ENCODE data around the gene STAMBP. TPM values are rescaled to one million over a fixed set of nuclear protein-coding genes. Genes with fewer than 3 reads are reported as not detected.
"Not testable (repeated sequence)": the region's sequence is repeated elsewhere in the genome, so short reads cannot be mapped to it uniquely, and the experiment has no call there.

STAMBP gene
- total and polyA plus RNA-seq, 2 of the 4 experiments (the other 2 are of a cell fraction): 29.7 to 38.7 TPM

DNA sequence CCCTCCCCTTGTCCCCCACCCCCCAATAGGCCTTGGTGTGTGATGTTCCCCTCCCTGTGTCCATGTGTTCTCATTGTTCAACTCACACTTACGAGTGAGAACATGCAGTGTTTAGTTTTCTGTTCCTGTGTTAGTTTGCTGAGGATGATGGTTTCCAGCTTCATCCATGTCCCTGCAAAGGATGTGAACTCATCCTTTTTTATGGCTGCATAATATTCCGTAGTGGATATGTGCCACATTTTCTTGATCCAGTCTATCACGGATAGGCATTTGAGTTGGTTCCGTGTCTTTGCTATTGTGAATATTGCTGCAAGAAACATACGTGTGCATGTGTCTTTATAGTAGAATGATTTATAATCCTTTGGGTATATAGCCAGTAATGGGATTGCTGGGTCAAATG lies 49.2 kb downstream of the STAMBP start:
- ATAC-seq (ENCODE audit: low read depth); H4K20me1 ChIP-seq (ENCODE audit: insufficient read depth, low read length); H3K9ac ChIP-seq (ENCODE audit: low read depth, low read length); H4K91ac ChIP-seq (ENCODE audit: insufficient read depth, low read depth, low read length); H4K5ac ChIP-seq (ENCODE audit: low read depth, low read length); CTCF ChIA-PET; BruUV-seq (replicated peaks); H3K56ac ChIP-seq (ENCODE audit: extremely low read depth, insufficient read depth, low read length); H3K4me3 ChIP-seq (ENCODE audit: insufficient read depth, low read depth, low read length); H3K18ac ChIP-seq (ENCODE audit: low read depth, low read length); H3K4ac ChIP-seq (ENCODE audit: low read depth, low read length); in situ Hi-C loops (cut with MboI; ENCODE audit: low sequenced_read_pairs); dilution Hi-C loops (cut with HindIII; ENCODE audit: low sequenced_read_pairs, unreplicated experiment); H2BK15ac ChIP-seq (ENCODE audit: low read depth, low read length); H2AFZ ChIP-seq (replicated peaks; ENCODE audit: low read length, poor library complexity); H3K27me3 ChIP-seq (ENCODE audit: control insufficient read depth, insufficient read depth, low read length); H3K23ac ChIP-seq (ENCODE audit: low read depth, low read length); H2AK9ac ChIP-seq (replicated peaks; ENCODE audit: low read depth, low read length, poor library complexity); H3K4me1 ChIP-seq (ENCODE audit: control insufficient read depth, insufficient read depth, low read length); H3K4me2 ChIP-seq (ENCODE audit: low read depth, low read length); H3K79me1 ChIP-seq (ENCODE audit: low read depth in 1 of 2, low read length in 2 of 2); H2BK120ac ChIP-seq (ENCODE audit: low read depth, low read length); POLR2A ChIA-PET (ENCODE audit: unreplicated experiment); H3K9me3 ChIP-seq (ENCODE audit: control insufficient read depth, insufficient read depth, low read length); H3K14ac ChIP-seq (replicated peaks; ENCODE audit: low read depth, low read length); H2BK20ac ChIP-seq (ENCODE audit: low read depth, low read length); H3K27ac ChIP-seq (ENCODE audit: insufficient read depth, low read length); H4K8ac ChIP-seq (ENCODE audit: low read depth in 2 of 2, low read length in 2 of 2); H2BK5ac ChIP-seq (ENCODE audit: low read depth, low read length, poor library complexity, severe bottlenecking); H3K36me3 ChIP-seq (ENCODE audit: control insufficient read depth, insufficient read depth, low read length); H2AK5ac ChIP-seq (ENCODE audit: low read depth, low read length); H3K9me1 ChIP-seq (ENCODE audit: insufficient read depth, low read length); intact Hi-C loops (cut with micrococcal nuclease); DNase-seq: not testable (repeated sequence)
- no CpG with 5 or more reads among the region's 5 CpGs for WGBS, 2 experiments (ENCODE audit: extremely low coverage in 2 of 2, insufficient read length in 1 of 2)

All from IMR-90 (cell line).